Measurements from ENCODE around the gene SMARCB1. TPM values are rescaled to one million over a fixed set of nuclear protein-coding genes. Genes with fewer than 3 reads are reported as not detected.

Gene SMARCB1
- total and polyA plus RNA-seq, 7 experiments from 2014 or later, result 37.0 to 81.1 (median 49.8) TPM

DNA sequence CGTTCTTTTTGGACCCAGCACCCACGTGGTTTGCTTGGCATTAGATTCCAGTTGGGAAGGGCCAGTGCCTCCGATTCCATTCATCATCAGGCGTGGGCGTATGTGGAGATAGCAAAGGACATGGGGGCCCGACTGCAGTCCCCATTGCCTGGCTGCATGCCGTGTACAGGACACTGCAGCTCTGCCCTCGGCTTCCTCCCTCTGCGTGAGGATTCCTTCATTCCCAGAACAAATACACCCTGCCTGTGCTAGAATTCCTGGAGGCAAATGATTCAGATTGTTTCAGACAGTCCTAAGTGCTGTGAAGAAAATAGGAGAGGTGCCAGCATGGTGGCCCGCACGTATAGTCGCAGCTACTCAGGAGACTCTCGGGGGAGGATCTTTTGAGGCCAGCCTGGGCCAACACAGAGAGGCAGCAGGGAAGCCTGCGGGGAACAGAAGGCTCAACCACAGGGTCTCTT is 36.6 kb downstream of the SMARCB1 start:
- H3K36me3 ChIP-seq (ENCODE audit: control insufficient read depth in 2 of 3, insufficient read depth in 3 of 3, low read length in 3 of 3), result peaks cover 0 to 94% (median 20%) of the 10 kb centered on the region in 3 experiments
- no peak overlapping the region for H3K4me3 Mint-ChIP-seq
- no peak for DNase-seq
- no peak overlapping the region for H3K4me3 ChIP-seq (ENCODE audit: low read length)
- ChIA-PET CTCF (no interaction called here), POLR2A (no interaction called here)
- intact Hi-C loops (cut with micrococcal nuclease), result no loop called here
- no peak overlapping the region for H3K27ac ChIP-seq (ENCODE audit: low read depth, low read length)
- peaks cover 7 to 45% (median 20%) of the 10 kb centered on the region in 5 donors for H3K36me3 Mint-ChIP-seq
- H3K27ac Mint-ChIP-seq, result peak overlapping the region in 2 of 9 donors; percentile 80 to 81
- no peaks in the 10 kb centered on the region for H3K27me3 Mint-ChIP-seq
- no peaks in the 10 kb centered on the region for H3K27me3 ChIP-seq (ENCODE audit: control insufficient read depth in 2 of 2, insufficient read depth in 2 of 2, low read length in 2 of 2)
- no peak for ATAC-seq
- no peaks in the 10 kb centered on the region for H3K4me1 ChIP-seq (ENCODE audit: control insufficient read depth in 2 of 2, insufficient read depth in 2 of 2, low read length in 2 of 2)
- H3K4me1 Mint-ChIP-seq, result peaks cover 0 to 48% (median 3%) of the 10 kb centered on the region in 7 donors
- H3K9me3 Mint-ChIP-seq, result peaks cover 0 to 2% (median 0%) of the 10 kb centered on the region in 11 donors
- H3K9me3 ChIP-seq (ENCODE audit: control insufficient read depth in 2 of 3, low read length in 3 of 3), result no peaks in the 10 kb centered on the region

DNA sequence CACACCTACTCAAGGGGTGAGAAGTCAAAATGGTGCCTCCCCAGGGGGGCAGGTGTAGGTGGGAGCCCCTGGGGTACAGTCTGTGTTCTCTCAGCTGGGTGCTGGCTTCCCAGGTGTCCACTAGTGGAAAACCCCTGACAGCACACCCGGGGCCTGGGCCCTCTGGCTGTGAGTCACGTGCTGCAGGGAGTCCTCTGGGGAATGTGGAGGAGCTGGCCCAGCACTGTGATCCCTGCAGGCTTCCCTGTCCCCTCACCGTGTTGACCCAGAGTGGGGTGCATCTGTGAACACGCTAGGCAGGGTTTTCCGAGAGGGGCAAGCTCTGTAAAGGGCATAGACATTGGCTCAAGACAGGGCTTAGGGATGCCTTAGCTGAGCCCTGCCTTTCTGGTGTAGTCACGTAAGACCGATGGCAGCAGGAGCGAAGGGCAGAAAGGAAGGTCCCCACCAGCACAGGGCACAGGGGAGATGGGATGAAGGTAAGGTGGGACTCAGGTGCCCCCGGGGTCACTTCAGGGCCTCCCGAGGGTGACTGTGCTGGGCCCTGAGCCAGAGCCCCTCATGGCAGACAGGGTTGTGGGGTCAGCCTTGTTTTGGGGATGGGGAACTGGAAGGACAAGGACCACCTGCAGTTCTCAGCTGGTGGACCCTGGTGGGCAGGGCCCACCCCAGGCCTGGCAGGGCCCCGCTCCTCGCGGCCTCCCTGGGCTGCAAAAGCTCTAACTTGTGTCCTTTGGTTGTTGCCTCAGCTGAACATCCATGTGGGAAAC is 37.9 kb downstream of the SMARCB1 start:
- H3K36me3 Mint-ChIP-seq, result peaks cover 6 to 45% (median 19%) of the 10 kb centered on the region in 5 donors
- Histone ChIP-seq H3K36me3 (ENCODE audit: control insufficient read depth in 2 of 3, insufficient read depth in 3 of 3, low read length in 3 of 3) (peaks cover 0 to 94% (median 24%) of the 10 kb centered on the region in 3 experiments), H3K27me3 (ENCODE audit: control insufficient read depth in 2 of 2, insufficient read depth in 2 of 2, low read length in 2 of 2) (no peaks in the 10 kb centered on the region), H3K27ac (ENCODE audit: low read depth, low read length) (no peak overlapping the region), H3K4me1 (ENCODE audit: control insufficient read depth in 2 of 2, insufficient read depth in 2 of 2, low read length in 2 of 2) (no peaks in the 10 kb centered on the region), H3K9me3 (ENCODE audit: control insufficient read depth in 2 of 3, low read length in 3 of 3) (no peaks in the 10 kb centered on the region), H3K4me3 (ENCODE audit: low read length) (no peak overlapping the region)
- DNase-seq, result no peak
- no peaks in the 10 kb centered on the region for H3K9me3 Mint-ChIP-seq
- H3K27me3 Mint-ChIP-seq, result no peaks in the 10 kb centered on the region
- CTCF ChIA-PET, result no interaction called here
- no peak overlapping the region for H3K4me3 Mint-ChIP-seq
- peaks cover 0 to 49% (median 4%) of the 10 kb centered on the region in 7 donors for H3K4me1 Mint-ChIP-seq
- intact Hi-C loops (cut with micrococcal nuclease), result no loop called here
- POLR2A ChIA-PET, result no interaction called here
- H3K27ac Mint-ChIP-seq, result peak overlapping the region in 2 of 9 donors; percentile 28 to 82
- ATAC-seq, result no peak

DNA sequence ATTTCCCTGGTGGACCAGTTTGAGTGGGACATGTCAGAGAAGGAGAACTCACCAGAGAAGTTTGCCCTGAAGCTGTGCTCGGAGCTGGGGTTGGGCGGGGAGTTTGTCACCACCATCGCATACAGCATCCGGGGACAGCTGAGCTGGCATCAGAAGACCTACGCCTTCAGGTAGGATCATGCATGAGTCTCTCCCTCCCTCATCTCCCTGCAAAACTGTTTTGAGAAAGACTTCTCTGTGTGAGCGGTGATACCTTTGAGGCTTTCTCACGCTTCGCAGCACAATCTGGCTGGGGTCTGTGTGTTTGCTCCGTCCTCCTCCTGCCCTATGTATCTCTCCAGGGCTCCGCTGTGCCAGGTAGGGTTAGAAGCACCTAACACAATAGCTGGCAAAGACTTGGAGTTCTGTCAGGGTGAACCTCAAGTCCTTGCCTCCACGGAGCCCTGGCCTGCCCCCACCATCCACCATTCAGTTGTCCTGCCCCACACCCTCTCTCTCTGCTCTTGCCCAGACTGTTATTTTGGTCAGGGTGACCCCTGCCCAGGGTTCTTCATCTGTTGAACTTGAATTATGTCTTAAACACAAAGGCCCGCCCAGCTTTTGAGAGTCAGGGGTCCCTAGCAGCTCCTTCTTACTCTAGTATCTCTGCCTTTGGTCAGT is 38.6 kb downstream of the SMARCB1 start:
- Histone ChIP-seq H3K9me3 (ENCODE audit: control insufficient read depth in 2 of 3, low read length in 3 of 3) (no peaks in the 10 kb centered on the region), H3K36me3 (ENCODE audit: control insufficient read depth in 2 of 3, insufficient read depth in 3 of 3, low read length in 3 of 3) (peaks cover 0 to 94% (median 24%) of the 10 kb centered on the region in 3 experiments), H3K27ac (ENCODE audit: low read depth, low read length) (no peak overlapping the region), H3K4me3 (ENCODE audit: low read length) (no peak overlapping the region), H3K4me1 (ENCODE audit: control insufficient read depth in 2 of 2, insufficient read depth in 2 of 2, low read length in 2 of 2) (no peaks in the 10 kb centered on the region), H3K27me3 (ENCODE audit: control insufficient read depth in 2 of 2, insufficient read depth in 2 of 2, low read length in 2 of 2) (no peaks in the 10 kb centered on the region)
- POLR2A ChIA-PET, result no interaction called here
- intact Hi-C loops (cut with micrococcal nuclease), result no loop called here
- Mint-ChIP-seq H3K27ac (peak overlapping the region in 4 of 9 donors; percentile 12 to 82 (median 44)), H3K4me3 (no peak overlapping the region), H3K9me3 (no peaks in the 10 kb centered on the region), H3K4me1 (peaks cover 2 to 46% (median 4%) of the 10 kb centered on the region in 7 donors), H3K36me3 (peaks cover 7 to 47% (median 17%) of the 10 kb centered on the region in 5 donors), H3K27me3 (no peaks in the 10 kb centered on the region)
- ATAC-seq (no peak), DNase-seq (no peak)
- CTCF ChIA-PET, result interaction anchor here (0.7 kb wide), 1 partner anchor 1443 kb away, joined by 3 read pairs; no protein-coding TSS in a partner anchor

DNA sequence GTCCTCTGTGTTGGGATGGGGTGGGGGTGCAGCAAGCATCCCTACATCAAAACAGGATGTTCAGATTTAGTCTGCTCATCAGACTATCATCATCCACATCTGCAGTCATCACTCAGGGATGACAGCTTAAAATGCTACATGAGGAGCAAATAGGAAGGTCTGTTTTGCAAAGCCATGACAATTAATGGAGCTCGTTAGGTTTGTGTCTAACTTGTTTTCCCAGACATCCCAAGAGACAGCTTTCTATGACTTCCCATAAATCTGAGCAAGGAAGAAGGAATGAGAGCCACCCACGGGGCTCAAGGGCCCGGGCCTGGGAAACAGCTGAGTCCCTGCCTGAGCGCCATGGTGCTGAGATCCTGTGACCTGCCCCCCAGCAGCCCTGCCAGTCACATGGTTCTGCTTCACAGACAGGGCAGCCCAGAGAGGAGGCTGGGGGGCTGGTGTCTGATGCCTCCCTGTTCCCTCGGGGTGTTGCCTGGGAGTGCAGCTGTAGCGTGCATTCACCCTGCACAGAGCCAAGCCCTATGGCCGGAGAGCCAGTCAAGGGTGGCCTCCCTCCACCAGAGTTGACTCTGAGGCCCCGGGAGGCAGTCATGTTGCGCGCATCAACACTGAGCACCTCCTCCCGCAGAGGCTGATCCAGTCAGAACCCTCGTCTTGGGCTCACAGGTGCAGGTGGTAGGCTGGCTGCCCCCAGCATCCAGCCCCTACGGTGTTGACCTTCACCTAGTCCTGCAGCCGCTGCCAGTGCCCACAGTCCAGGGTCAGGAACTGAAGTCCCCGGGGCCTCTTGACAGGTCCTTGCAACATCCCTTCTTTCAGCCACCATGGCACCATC is 40.0 kb downstream of the SMARCB1 start:
- H3K4me3 ChIP-seq (ENCODE audit: low read length), result no peak overlapping the region
- peaks cover 7 to 53% (median 18%) of the 10 kb centered on the region in 5 donors for H3K36me3 Mint-ChIP-seq

DNA sequence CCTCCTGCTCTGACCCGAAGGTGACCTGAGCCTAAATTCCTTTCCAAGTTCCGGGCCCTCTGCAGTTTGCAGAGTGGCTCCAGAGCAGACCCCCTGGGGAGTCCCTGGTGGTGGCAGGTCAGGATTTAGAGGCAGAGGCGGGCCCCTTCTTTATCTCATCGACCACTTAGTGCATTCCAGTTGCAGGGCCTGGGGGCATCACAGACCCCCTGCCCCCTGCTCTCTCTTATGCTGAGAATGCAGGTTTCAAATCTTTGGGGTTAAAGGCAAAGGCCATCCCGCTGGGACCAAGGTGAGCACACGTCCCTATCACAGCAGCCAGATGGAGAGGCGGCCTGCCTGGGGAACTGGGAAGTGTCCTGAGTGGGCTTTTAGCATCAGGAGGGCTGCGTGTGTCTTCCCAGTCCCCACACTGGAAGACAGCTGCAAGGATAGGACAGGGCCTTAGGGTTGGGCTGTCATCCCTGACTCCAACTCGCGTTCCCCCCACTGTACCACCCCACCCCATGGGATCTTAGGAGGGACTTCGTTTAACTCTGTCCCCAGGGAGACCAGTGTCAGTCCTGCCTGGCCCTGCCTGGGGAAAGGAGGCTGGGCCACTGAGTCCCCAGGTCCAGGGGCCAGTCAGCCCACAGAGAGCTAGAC is 40.7 kb downstream of the SMARCB1 start:
- no peaks in the 10 kb centered on the region for H3K27me3 ChIP-seq (ENCODE audit: control insufficient read depth in 2 of 2, insufficient read depth in 2 of 2, low read length in 2 of 2)
- Mint-ChIP-seq H3K27me3 (no peaks in the 10 kb centered on the region), H3K36me3 (peaks cover 6 to 51% (median 16%) of the 10 kb centered on the region in 5 donors), H3K9me3 (no peaks in the 10 kb centered on the region), H3K27ac (peak overlapping the region in 1 of 9 donors; percentile 29), H3K4me3 (no peak overlapping the region), H3K4me1 (peaks cover 0 to 35% (median 4%) of the 10 kb centered on the region in 7 donors)
- ChIA-PET POLR2A (no interaction called here), CTCF (no interaction called here)
- no peaks in the 10 kb centered on the region for H3K9me3 ChIP-seq (ENCODE audit: control insufficient read depth in 2 of 3, low read length in 3 of 3)
- intact Hi-C loops (cut with micrococcal nuclease), result no loop called here
- DNase-seq (no peak), ATAC-seq (no peak)
- no peak overlapping the region for H3K27ac ChIP-seq (ENCODE audit: low read depth, low read length)
- no peak overlapping the region for H3K4me3 ChIP-seq (ENCODE audit: low read length)
- H3K36me3 ChIP-seq (ENCODE audit: control insufficient read depth in 2 of 3, insufficient read depth in 3 of 3, low read length in 3 of 3), result peaks cover 0 to 92% (median 24%) of the 10 kb centered on the region in 3 experiments
- no peaks in the 10 kb centered on the region for H3K4me1 ChIP-seq (ENCODE audit: control insufficient read depth in 2 of 2, insufficient read depth in 2 of 2, low read length in 2 of 2)

More for the DNA sequence above, 40.0 kb downstream of the SMARCB1 start:
- H3K27ac Mint-ChIP-seq, result peak overlapping the region in 1 of 9 donors; percentile 82
- H3K4me1 Mint-ChIP-seq, result peaks cover 0 to 37% (median 3%) of the 10 kb centered on the region in 7 donors
- Histone ChIP-seq H3K4me1 (ENCODE audit: control insufficient read depth in 2 of 2, insufficient read depth in 2 of 2, low read length in 2 of 2) (no peaks in the 10 kb centered on the region), H3K27ac (ENCODE audit: low read depth, low read length) (no peak overlapping the region), H3K9me3 (ENCODE audit: control insufficient read depth in 2 of 3, low read length in 3 of 3) (no peaks in the 10 kb centered on the region), H3K27me3 (ENCODE audit: control insufficient read depth in 2 of 2, insufficient read depth in 2 of 2, low read length in 2 of 2) (no peaks in the 10 kb centered on the region), H3K36me3 (ENCODE audit: control insufficient read depth in 2 of 3, insufficient read depth in 3 of 3, low read length in 3 of 3) (peaks cover 0 to 92% (median 24%) of the 10 kb centered on the region in 3 experiments)
- intact Hi-C loops (cut with micrococcal nuclease), result no loop called here
- no peaks in the 10 kb centered on the region for H3K27me3 Mint-ChIP-seq
- ChIA-PET CTCF (interaction anchor here (0.7 kb wide), 2 partner anchors 181 to 1444 kb away, joined by 3 read pairs; no protein-coding TSS in a partner anchor), POLR2A (no interaction called here)
- no peaks in the 10 kb centered on the region for H3K9me3 Mint-ChIP-seq
- peak overlapping the region in 1 of 10 donors; percentile 45 for H3K4me3 Mint-ChIP-seq
- DNase-seq (no peak), ATAC-seq (no peak)

All from naive thymus-derived CD4-positive, alpha-beta T cell (primary cell).